ENCODE measurements around the gene METTL2B.

GRCh38 chr7:128450913-128451312, 25.6 kb upstream of the METTL2B start:
- TF ChIP-seq CTCF (IDR thresholded peaks at IDR 0.05) (no peak), EZH2 (IDR thresholded peaks at IDR 0.05) (no peak), EZH2phosphoT487 (IDR thresholded peaks at IDR 0.05) (no peak)

Data from neural progenitor cell (in vitro differentiated cells).